Mesenchymal stem cell (in vitro differentiated cells and primary cell): ENCODE results near the gene SLC34A1.

Experiments
- DNase-seq: peaks from one replicate; pipeline ENCODE4 v3.0.0-alpha.2; 2013
- H2AFZ ChIP-seq: one replicate; pipeline ENCODE4 v1.6.1; 2013; ENCODE audit warnings: low read depth, mild to moderate bottlenecking, control low read depth, inconsistent platforms, low read length, moderate library complexity
- H2AK5ac ChIP-seq: 2 replicates; pipeline ENCODE4 v1.6.1; 2013; ENCODE audit warnings: low read length, moderate library complexity, mild to moderate bottlenecking, inconsistent platforms; ENCODE audit not compliant: severe bottlenecking
- H2BK120ac ChIP-seq: one replicate; pipeline ENCODE4 v1.6.1; 2013; ENCODE audit warnings: low read depth, mild to moderate bottlenecking, inconsistent platforms, low read length, moderate library complexity
- H2BK12ac ChIP-seq, 2 experiments: one replicate each; pipeline ENCODE4 v1.6.1; 2013; ENCODE audit warnings: inconsistent platforms in 2 of 2, low read length in 2 of 2, mild to moderate bottlenecking in 2 of 2, moderate library complexity in 2 of 2, control low read depth in 1 of 2
- H2BK15ac ChIP-seq: one replicate; pipeline ENCODE4 v1.6.1; 2013; ENCODE audit warnings: mild to moderate bottlenecking, low read depth, inconsistent platforms; ENCODE audit not compliant: poor library complexity, severe bottlenecking
- H2BK5ac ChIP-seq: 2 replicates; pipeline ENCODE4 v1.6.1; 2013; ENCODE audit warnings: low read depth, mild to moderate bottlenecking, low read length, control low read depth, inconsistent platforms; ENCODE audit not compliant: poor library complexity, severe bottlenecking
- H3K14ac ChIP-seq, 2 experiments: one replicate each; pipeline ENCODE4 v1.6.1; 2013; ENCODE audit warnings: inconsistent platforms in 2 of 2, low read length in 2 of 2, control low read depth in 1 of 2, mild to moderate bottlenecking in 1 of 2, moderate library complexity in 1 of 2
- H3K18ac ChIP-seq, 2 experiments: one replicate each; pipeline ENCODE4 v1.6.1; 2013; ENCODE audit warnings: inconsistent platforms in 2 of 2, low read length in 2 of 2, control low read depth in 1 of 2, low read depth in 1 of 2, mild to moderate bottlenecking in 1 of 2
- H3K23ac ChIP-seq, 2 experiments: one replicate each; pipeline ENCODE4 v1.6.1; 2013; ENCODE audit warnings: inconsistent platforms in 2 of 2, low read length in 2 of 2, mild to moderate bottlenecking in 2 of 2, moderate library complexity in 2 of 2, control low read depth in 1 of 2
- H3K27ac ChIP-seq: 2 replicates; pipeline ENCODE4 v1.5.1; 2013; ENCODE audit warnings: mild to moderate bottlenecking, moderate library complexity, low read length, control low read depth, inconsistent platforms; ENCODE audit not compliant: poor library complexity, severe bottlenecking
- H3K27me3 ChIP-seq, 2 experiments: 2 replicates each; pipeline versions ENCODE4 v1.6.1 to v1.7.0; 2013; ENCODE audit warnings: low read length in 2 of 2, mild to moderate bottlenecking in 2 of 2, moderate library complexity in 2 of 2, control low read depth in 1 of 2, inconsistent platforms in 1 of 2; ENCODE audit not compliant: control insufficient read depth in 1 of 2, insufficient read depth in 1 of 2
- H3K36me3 ChIP-seq, 2 experiments: 2 replicates each; pipeline versions ENCODE4 v1.6.1 to v1.7.0; 2013; ENCODE audit warnings: low read length in 2 of 2, control low read depth in 1 of 2, inconsistent platforms in 1 of 2, low read depth in 1 of 2, mild to moderate bottlenecking in 1 of 2; ENCODE audit not compliant: insufficient read depth in 2 of 2, control insufficient read depth in 1 of 2
- H3K4ac ChIP-seq, 2 experiments: one replicate each; pipeline ENCODE4 v1.6.1; 2013; ENCODE audit warnings: inconsistent platforms in 2 of 2, low read length in 2 of 2, mild to moderate bottlenecking in 2 of 2, moderate library complexity in 2 of 2, control low read depth in 1 of 2, low read depth in 1 of 2
- H3K4me1 ChIP-seq: 2 replicates; pipeline ENCODE4 v1.6.1; 2013; ENCODE audit warnings: low read depth, low read length, control low read depth; ENCODE audit not compliant: control insufficient read depth, insufficient read depth
- H3K4me2 ChIP-seq: 2 replicates; pipeline ENCODE4 v1.6.1; 2013; ENCODE audit warnings: low read length, mild to moderate bottlenecking, inconsistent platforms; ENCODE audit not compliant: poor library complexity, severe bottlenecking
- H3K4me3 ChIP-seq, 2 experiments: 2 replicates each; pipeline versions ENCODE4 v1.5.1 to v1.7.0; 2013; ENCODE audit warnings: low read length in 2 of 2, mild to moderate bottlenecking in 2 of 2, control low read depth in 1 of 2, low read depth in 1 of 2; ENCODE audit not compliant: insufficient read depth in 1 of 2
- H3K79me1 ChIP-seq: replicated peaks from 2 replicates; pipeline ENCODE4 v1.6.1; 2013; ENCODE audit warnings: mild to moderate bottlenecking, control low read depth, low read length, inconsistent platforms; ENCODE audit not compliant: poor library complexity, severe bottlenecking
- H3K9ac ChIP-seq: 2 replicates; pipeline ENCODE4 v1.7.0; 2013; ENCODE audit warnings: mild to moderate bottlenecking, low read length, moderate library complexity
- H3K9me3 ChIP-seq: 2 replicates; pipeline ENCODE4 v1.7.0; 2013; ENCODE audit warnings: mild to moderate bottlenecking, low read length; ENCODE audit not compliant: control insufficient read depth
- H4K8ac ChIP-seq: one replicate; pipeline ENCODE4 v1.6.1; 2013; ENCODE audit warnings: inconsistent platforms, mild to moderate bottlenecking, low read length, moderate library complexity
- H4K91ac ChIP-seq: one replicate; pipeline ENCODE4 v1.6.1; 2013; ENCODE audit warnings: mild to moderate bottlenecking, low read length, inconsistent platforms
- WGBS: methylation state at CpG from one replicate; pipeline ENCODE4 v1.1.7; 2013; ENCODE audit warnings: mixed read lengths; 5-methylcytosine and 5-hydroxymethylcytosine counted together

Gene SLC34A1

DNA sequence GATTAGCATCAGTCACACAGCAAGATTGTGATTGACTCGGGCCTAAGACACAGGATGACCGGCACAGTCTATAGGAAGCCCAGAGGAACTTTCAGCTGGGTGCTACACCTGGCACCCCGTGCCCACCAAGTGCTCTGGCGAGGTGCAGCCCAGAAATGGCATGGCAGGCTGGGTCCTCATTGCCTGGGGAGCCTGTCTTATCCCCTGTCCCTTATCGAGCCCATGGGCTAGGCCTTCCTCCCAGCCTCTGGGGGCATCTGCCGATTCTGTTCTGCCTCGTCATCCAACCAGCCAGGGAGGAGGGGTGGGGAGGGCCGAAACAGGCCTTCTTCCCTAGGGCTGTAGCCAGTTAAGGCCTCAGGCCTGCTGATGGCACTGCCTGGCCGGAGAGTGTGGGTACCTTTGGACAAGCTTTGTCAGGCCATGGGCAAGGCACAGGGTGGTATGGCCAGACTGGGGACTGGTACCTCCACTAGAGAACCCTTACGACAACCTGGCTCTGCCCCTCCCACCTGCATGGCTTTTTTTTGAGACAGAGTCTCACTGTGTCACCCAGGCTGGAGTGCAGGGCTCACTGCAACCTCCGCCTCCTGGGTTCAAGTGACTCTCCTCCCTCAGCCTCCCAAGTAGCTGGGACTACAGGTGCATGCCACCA is 43.8 kb downstream of the SLC34A1 start:
- Histone ChIP-seq H3K36me3 (peaks cover 20 to 34% of the 10 kb centered on the region in 2 experiments), H3K4me1 (peaks cover 23% of the 10 kb centered on the region), H2BK15ac (peak overlapping the region; percentile 56), H3K4me3 (peak overlapping the region in 1 of 2 experiments; percentile 90), H2AK5ac (no peak overlapping the region), H3K79me1 (peaks cover 39% of the 10 kb centered on the region), H3K27me3 (no peaks in the 10 kb centered on the region), H2AFZ (no peak overlapping the region), H3K4ac (no peak overlapping the region), H3K14ac (no peak overlapping the region), H3K18ac (no peak overlapping the region), H2BK12ac (no peak overlapping the region), H3K9me3 (no peaks in the 10 kb centered on the region), H3K27ac (no peak overlapping the region), H2BK120ac (no peak overlapping the region), H3K4me2 (no peak overlapping the region), H2BK5ac (no peak overlapping the region), H4K8ac (no peak overlapping the region), H4K91ac (no peak overlapping the region), H3K23ac (no peak overlapping the region), H3K9ac (peak overlapping the region; percentile 93)
- DNase-seq: no peak
- 91% methylated on average over 11 of the region's 11 CpGs for WGBS

DNA sequence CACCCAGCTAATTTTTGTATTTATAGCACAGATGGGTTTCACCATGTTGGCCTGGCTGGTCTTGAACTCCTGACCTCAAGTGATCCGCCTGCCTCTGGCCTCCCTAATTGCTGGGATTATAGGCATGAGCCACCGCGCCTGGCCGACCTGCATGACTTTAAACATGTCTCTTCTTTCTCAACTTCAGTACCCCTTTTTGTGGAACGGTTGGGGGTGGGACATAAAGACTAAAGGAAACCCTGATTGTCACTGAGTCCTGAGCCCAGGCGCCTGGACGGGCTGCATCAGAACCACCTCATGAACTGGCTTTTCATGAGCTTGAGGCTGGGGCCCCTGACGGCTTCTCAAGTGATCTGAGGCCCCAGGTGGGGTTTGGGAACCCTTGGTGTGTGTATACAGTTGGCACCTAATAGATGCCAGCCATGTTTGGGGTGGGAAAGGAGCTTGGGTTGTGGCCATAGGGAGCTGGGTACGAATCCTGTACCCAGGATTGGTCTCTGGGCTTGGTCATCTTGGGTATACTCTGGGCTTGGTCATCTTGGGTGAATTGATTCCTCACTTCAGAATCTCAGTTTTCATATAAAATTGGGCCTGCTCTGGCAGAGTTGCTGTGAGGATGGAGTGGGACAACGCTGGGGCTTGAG is 44.5 kb downstream of the SLC34A1 start:
- Histone ChIP-seq H4K91ac (no peak overlapping the region), H3K79me1 (peaks cover 39% of the 10 kb centered on the region), H3K4me2 (no peak overlapping the region), H3K27me3 (no peaks in the 10 kb centered on the region), H2BK12ac (no peak overlapping the region), H3K4ac (no peak overlapping the region), H2BK5ac (no peak overlapping the region), H3K9me3 (no peaks in the 10 kb centered on the region), H2AK5ac (no peak overlapping the region), H2BK120ac (no peak overlapping the region), H3K4me1 (peaks cover 23% of the 10 kb centered on the region), H3K18ac (no peak overlapping the region), H3K27ac (no peak overlapping the region), H3K23ac (no peak overlapping the region), H4K8ac (no peak overlapping the region), H2BK15ac (no peak overlapping the region), H3K9ac (peak overlapping the region; percentile 93), H3K36me3 (peaks cover 25 to 41% of the 10 kb centered on the region in 2 experiments), H2AFZ (no peak overlapping the region), H3K14ac (no peak overlapping the region), H3K4me3 (no peak overlapping the region)
- WGBS: 96% methylated on average over 9 of the region's 10 CpGs
- no peak for DNase-seq

DNA sequence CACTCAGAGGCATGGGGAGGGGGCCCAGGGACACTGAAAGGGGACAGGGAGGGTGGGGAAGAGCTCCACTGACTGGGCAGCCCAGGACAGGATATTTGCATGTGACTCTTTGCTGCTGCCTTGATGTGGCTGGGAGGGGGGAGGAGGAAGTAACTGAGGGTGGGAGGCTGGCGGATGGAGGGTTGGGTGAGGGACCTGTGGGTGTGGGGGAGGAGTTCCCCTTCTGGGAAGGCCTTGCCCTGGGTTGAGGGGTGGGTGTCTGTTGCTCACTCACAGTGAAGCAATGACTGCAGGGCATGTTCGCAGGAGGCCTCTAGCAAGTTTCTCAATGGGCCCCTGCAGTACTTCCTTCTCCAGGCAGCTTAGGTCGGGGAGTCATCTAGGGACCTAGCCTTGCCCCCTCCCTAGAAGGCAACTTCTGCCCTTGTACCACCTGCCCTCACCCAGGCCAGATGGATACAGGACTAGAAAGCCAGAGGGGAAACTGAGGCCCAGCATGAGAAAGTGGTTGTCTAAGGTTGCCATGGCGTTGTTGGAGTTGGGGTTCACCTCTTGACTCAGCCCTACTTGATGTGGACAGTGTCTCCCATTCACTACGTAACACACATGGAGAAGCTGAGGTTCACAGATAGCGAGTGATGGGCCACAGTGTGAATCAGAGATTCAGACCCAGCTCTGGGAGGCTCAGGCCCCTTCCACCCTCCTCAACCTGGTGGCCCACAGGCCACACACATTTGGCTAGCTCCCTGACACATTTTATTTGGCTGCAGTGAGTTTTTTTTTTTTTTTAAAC is 45.2 kb downstream of the SLC34A1 start:
- Histone ChIP-seq H2BK5ac (no peak overlapping the region), H3K4me1 (peaks cover 23% of the 10 kb centered on the region), H3K4me2 (no peak overlapping the region), H3K14ac (no peak overlapping the region), H2AFZ (no peak overlapping the region), H2AK5ac (no peak overlapping the region), H2BK12ac (no peak overlapping the region), H3K9me3 (no peaks in the 10 kb centered on the region), H2BK15ac (no peak overlapping the region), H3K4ac (no peak overlapping the region), H3K36me3 (peaks cover 32 to 48% of the 10 kb centered on the region in 2 experiments), H3K27ac (no peak overlapping the region), H4K91ac (no peak overlapping the region), H3K18ac (no peak overlapping the region), H4K8ac (no peak overlapping the region), H2BK120ac (no peak overlapping the region), H3K27me3 (no peaks in the 10 kb centered on the region), H3K4me3 (no peak overlapping the region), H3K79me1 (peaks cover 39% of the 10 kb centered on the region), H3K23ac (no peak overlapping the region), H3K9ac (no peak overlapping the region)
- DNase-seq: no peak
- 91% methylated on average over 6 of the region's 6 CpGs for WGBS
